HG03139 (cell line): ENCODE data around the gene NHLH1.
"Not testable (repeated sequence)": the region's sequence is repeated elsewhere in the genome, so short reads cannot be mapped to it uniquely, and the experiment has no call there.

Source experiments
- ATAC-seq: cut with Tn5 transposase; IDR thresholded peaks from one replicate; pipeline ENCODE4 v1.9.1; 2021; ENCODE audit not compliant: unreplicated experiment

The NHLH1 gene

GRCh38 chr1:160376525-160377131 lies 9.8 kb downstream of the NHLH1 start:
- no peak for ATAC-seq

GRCh38 chr1:160377585-160378206 lies 10.8 kb downstream of the NHLH1 start:
- ATAC-seq: no peak

- not testable (repeated sequence) for ATAC-seq
Observed at GRCh38 chr1:160384812-160385211, 17.9 kb downstream of the NHLH1 start.

- not testable (repeated sequence) for ATAC-seq
Observed at GRCh38 chr1:160388406-160388805, 21.5 kb downstream of the NHLH1 start.

- no peak for ATAC-seq
Observed at GRCh38 chr1:160394673-160395072, 27.8 kb downstream of the NHLH1 start.

- no peak for ATAC-seq
Observed at GRCh38 chr1:160397651-160398050, 30.8 kb downstream of the NHLH1 start.

GRCh38 chr1:160398823-160399222 lies 32.0 kb downstream of the NHLH1 start:
- no peak for ATAC-seq

- ATAC-seq: no peak
Observed at GRCh38 chr1:160399544-160400222, 32.8 kb downstream of the NHLH1 start.

- no peak for ATAC-seq
Observed at GRCh38 chr1:160400223-160400645, 33.4 kb downstream of the NHLH1 start, which contains the start of gene VANGL2. TSS of gene VANGL2 (plus strand) at chr1:160400564. CDS start at chr1:160415838, 15,274 bp downstream.

GRCh38 chr1:160400646-160401486 lies 34.0 kb downstream of the NHLH1 start:
- ATAC-seq: no peak

- ATAC-seq: no peak
Observed at GRCh38 chr1:160401487-160401805, 34.6 kb downstream of the NHLH1 start.

- no peak for ATAC-seq
Observed at GRCh38 chr1:160402001-160402795, 35.3 kb downstream of the NHLH1 start.

- ATAC-seq: no peak
Observed at GRCh38 chr1:160403244-160403643, 36.4 kb downstream of the NHLH1 start.

- no peak for ATAC-seq
Observed at GRCh38 chr1:160404094-160404493, 37.2 kb downstream of the NHLH1 start.

GRCh38 chr1:160405331-160405877 lies 38.5 kb downstream of the NHLH1 start:
- no peak for ATAC-seq

GRCh38 chr1:160406131-160406968 lies 39.5 kb downstream of the NHLH1 start:
- ATAC-seq: no peak

GRCh38 chr1:160407839-160408801 lies 41.2 kb downstream of the NHLH1 start:
- ATAC-seq: no peak

GRCh38 chr1:160408864-160409263 lies 42.0 kb downstream of the NHLH1 start:
- no peak for ATAC-seq
